ENCODE measurements around the gene FAM241B. TPM values are rescaled to one million over a fixed set of nuclear protein-coding genes. Genes with fewer than 3 reads are reported as not detected.
A peak's percentile ranks its signal among the peaks of the same experiment; 100 is the strongest.

FAM241B gene
- total and polyA plus RNA-seq, 2 of the 4 experiments (the other 2 are of a cell fraction), result 0.18 to 1.4 TPM

DNA sequence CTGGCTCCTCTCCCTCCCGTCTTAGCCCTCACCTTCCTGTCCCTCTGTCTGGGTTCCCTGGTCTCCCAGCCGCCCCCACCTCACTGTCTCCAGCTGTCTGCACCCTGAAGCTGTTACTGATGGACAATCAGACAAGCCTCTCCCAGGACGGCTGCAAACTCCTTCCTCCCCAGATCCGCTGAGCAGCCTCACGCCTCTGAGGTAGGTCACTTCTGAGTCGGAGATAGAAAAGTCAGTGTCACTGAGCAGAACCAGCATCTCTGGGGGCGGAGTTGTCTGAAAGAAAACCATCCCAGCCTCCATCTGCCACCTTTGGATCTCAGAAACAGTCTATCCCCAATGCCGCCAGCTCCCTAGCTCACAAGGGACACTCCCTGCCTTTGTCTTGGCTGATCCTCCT is 27.4 kb downstream of the FAM241B start:
- no peaks in the 10 kb centered on the region for H3K79me1 ChIP-seq (ENCODE audit: low read depth in 1 of 2, low read length in 2 of 2)
- H2BK15ac ChIP-seq (ENCODE audit: low read depth, low read length), result no peak overlapping the region
- no peak overlapping the region for H4K91ac ChIP-seq (ENCODE audit: insufficient read depth, low read depth, low read length)
- H3K9me1 ChIP-seq (ENCODE audit: insufficient read depth, low read length), result no peaks in the 10 kb centered on the region
- H4K5ac ChIP-seq (ENCODE audit: low read depth, low read length), result no peak overlapping the region
- ChIA-PET POLR2A (ENCODE audit: unreplicated experiment) (no interaction called here), CTCF (no interaction called here)
- H3K14ac ChIP-seq (replicated peaks; ENCODE audit: low read depth, low read length), result no peak overlapping the region
- TF ChIP-seq SMC3 (IDR thresholded peaks at IDR 0.05; ENCODE audit: low read depth, low read length) (no peak), BHLHE40 (IDR thresholded peaks at IDR 0.05; ENCODE audit: low read depth, low read length) (no peak), CHD1 (IDR thresholded peaks at IDR 0.05; ENCODE audit: low read depth, low read length) (no peak), NFE2L2 (IDR thresholded peaks at IDR 0.05; ENCODE audit: low read depth, low read length) (no peak), MAZ (IDR thresholded peaks at IDR 0.05; ENCODE audit: borderline replicate concordance, low read depth, low read length) (no peak), RFX5 (IDR thresholded peaks at IDR 0.05; ENCODE audit: low read depth, low read length) (no peak), USF2 (IDR thresholded peaks at IDR 0.05; ENCODE audit: low read depth, low read length) (no peak), RCOR1 (IDR thresholded peaks at IDR 0.05; ENCODE audit: insufficient replicate concordance, low read length) (no peak), ELK1 (IDR thresholded peaks at IDR 0.05; ENCODE audit: borderline replicate concordance, low read depth, low read length) (no peak), MXI1 (IDR thresholded peaks at IDR 0.05; ENCODE audit: borderline replicate concordance, low read depth, low read length) (no peak), CTCF (conservative IDR thresholded peaks at IDR 0.05; ENCODE audit: low read depth, low read length) (no peak), MAFK (IDR thresholded peaks at IDR 0.05; ENCODE audit: low read depth, low read length) (no peak), RAD21 (IDR thresholded peaks at IDR 0.05; ENCODE audit: low read length) (no peak), FOS (IDR thresholded peaks at IDR 0.05; ENCODE audit: low read depth, low read length) (no peak), CEBPB (IDR thresholded peaks at IDR 0.05; ENCODE audit: low read depth, low read length) (no peak), POLR2A (IDR thresholded peaks at IDR 0.05; ENCODE audit: low read depth, low read length) (no peak)
- no peaks in the 10 kb centered on the region for H3K4me1 ChIP-seq (ENCODE audit: control insufficient read depth, insufficient read depth, low read length)
- no peak overlapping the region for H2BK20ac ChIP-seq (ENCODE audit: low read depth, low read length)
- H3K9ac ChIP-seq (ENCODE audit: low read depth, low read length), result no peak overlapping the region
- no peak overlapping the region for H2AK5ac ChIP-seq (ENCODE audit: low read depth, low read length)
- no TSS peak for BruUV-seq (replicated peaks)
- ATAC-seq (ENCODE audit: low read depth), result no peak
- no peak overlapping the region for H3K18ac ChIP-seq (ENCODE audit: low read depth, low read length)
- H2BK5ac ChIP-seq (ENCODE audit: low read depth, low read length, poor library complexity, severe bottlenecking), result no peak overlapping the region
- no peaks in the 10 kb centered on the region for H3K36me3 ChIP-seq (ENCODE audit: control insufficient read depth, insufficient read depth, low read length)
- in situ Hi-C loops (cut with MboI; ENCODE audit: low sequenced_read_pairs) (no loop called here), dilution Hi-C loops (cut with HindIII; ENCODE audit: low sequenced_read_pairs, unreplicated experiment) (no loop called here), intact Hi-C loops (cut with micrococcal nuclease) (no loop called here)
- no peak overlapping the region for H3K4ac ChIP-seq (ENCODE audit: low read depth, low read length)
- no peak overlapping the region for H3K4me3 ChIP-seq (ENCODE audit: insufficient read depth, low read depth, low read length)
- no peak overlapping the region for H3K27ac ChIP-seq (ENCODE audit: insufficient read depth, low read length)
- no peak overlapping the region for H2AK9ac ChIP-seq (replicated peaks; ENCODE audit: low read depth, low read length, poor library complexity)
- no peak overlapping the region for H2BK120ac ChIP-seq (ENCODE audit: low read depth, low read length)
- H3K4me2 ChIP-seq (ENCODE audit: low read depth, low read length), result no peak overlapping the region
- no peaks in the 10 kb centered on the region for H4K20me1 ChIP-seq (ENCODE audit: insufficient read depth, low read length)
- peaks cover 5% of the 10 kb centered on the region for H3K9me3 ChIP-seq (ENCODE audit: control insufficient read depth, insufficient read depth, low read length)
- 25% methylated on average over 1 of the region's 8 CpGs; no CpG with 5 or more reads in 1 of the 2 experiments for WGBS, 2 experiments (ENCODE audit: extremely low coverage in 2 of 2, insufficient read length in 1 of 2)
- peaks cover 82% of the 10 kb centered on the region for H3K27me3 ChIP-seq (ENCODE audit: control insufficient read depth, insufficient read depth, low read length)
- H3K23ac ChIP-seq (ENCODE audit: low read depth, low read length), result no peak overlapping the region
- DNase-seq, result peak; percentile 6
- H3K56ac ChIP-seq (ENCODE audit: extremely low read depth, insufficient read depth, low read length), result no peak overlapping the region
- H4K8ac ChIP-seq (ENCODE audit: low read depth in 2 of 2, low read length in 2 of 2), result no peak overlapping the region
- peak overlapping the region; percentile 51 for H2AFZ ChIP-seq (replicated peaks; ENCODE audit: low read length, poor library complexity)

Measured in IMR-90 (cell line).